Fibroblast of pulmonary artery (primary cell): ENCODE results near the gene PYGM.
"Not testable (repeated sequence)": the region's sequence is repeated elsewhere in the genome, so short reads cannot be mapped to it uniquely, and the experiment has no call there.

Experiments
- DNase-seq: peaks from one replicate; pipeline ENCODE4 v3.0.0-alpha.2; 2010; ENCODE audit warnings: low read depth
- H3K4me3 ChIP-seq: replicated peaks from 2 replicates; pipeline ENCODE4 v1.5.1; 2011; ENCODE audit warnings: low read depth, mild to moderate bottlenecking, control low read depth, low read length, moderate library complexity
- CTCF ChIP-seq: IDR thresholded peaks from 2 replicates; pipeline ENCODE4 v1.5.1; 2011; ENCODE audit warnings: mild to moderate bottlenecking, control low read depth, low read length, inconsistent platforms; ENCODE audit errors: missing control alignments

PYGM gene

GRCh38 chr11:64710418-64711137 is 49.2 kb downstream of the PYGM start:
- TF ChIP-seq CTCF = no peak
- DNase-seq = no peak
- H3K4me3 ChIP-seq = no peak overlapping the region

GRCh38 chr11:64705501-64705900 is 54.3 kb downstream of the PYGM start:
- TF ChIP-seq CTCF = no peak
- no peak for DNase-seq
- no peak overlapping the region for H3K4me3 ChIP-seq

GRCh38 chr11:64703048-64703447 is 56.7 kb downstream of the PYGM start:
- H3K4me3 ChIP-seq = no peak overlapping the region
- no peak for TF ChIP-seq CTCF
- no peak for DNase-seq

- not testable (repeated sequence) for DNase-seq, H3K4me3 ChIP-seq
These were observed 57.8 kb downstream of the PYGM start for GRCh38 chr11:64701956-64702355.

- no peak overlapping the region for H3K4me3 ChIP-seq
- DNase-seq = no peak
- no peak for TF ChIP-seq CTCF
These were observed 61.3 kb downstream of the PYGM start for GRCh38 chr11:64698427-64698826.

- no peak for TF ChIP-seq CTCF
- H3K4me3 ChIP-seq = no peak overlapping the region
- no peak for DNase-seq
These were observed 62.0 kb downstream of the PYGM start for GRCh38 chr11:64697663-64698375.
